Activated CD4-positive, alpha-beta T cell treated with anti-CD3 and anti-CD28 coated beads for 48 hours (primary cell): ENCODE results near the gene SUGT1.

Source experiments
- DNase-seq: peaks from one replicate; pipeline ENCODE4 v3.0.0-alpha.2; 2020

The SUGT1 gene

DNA sequence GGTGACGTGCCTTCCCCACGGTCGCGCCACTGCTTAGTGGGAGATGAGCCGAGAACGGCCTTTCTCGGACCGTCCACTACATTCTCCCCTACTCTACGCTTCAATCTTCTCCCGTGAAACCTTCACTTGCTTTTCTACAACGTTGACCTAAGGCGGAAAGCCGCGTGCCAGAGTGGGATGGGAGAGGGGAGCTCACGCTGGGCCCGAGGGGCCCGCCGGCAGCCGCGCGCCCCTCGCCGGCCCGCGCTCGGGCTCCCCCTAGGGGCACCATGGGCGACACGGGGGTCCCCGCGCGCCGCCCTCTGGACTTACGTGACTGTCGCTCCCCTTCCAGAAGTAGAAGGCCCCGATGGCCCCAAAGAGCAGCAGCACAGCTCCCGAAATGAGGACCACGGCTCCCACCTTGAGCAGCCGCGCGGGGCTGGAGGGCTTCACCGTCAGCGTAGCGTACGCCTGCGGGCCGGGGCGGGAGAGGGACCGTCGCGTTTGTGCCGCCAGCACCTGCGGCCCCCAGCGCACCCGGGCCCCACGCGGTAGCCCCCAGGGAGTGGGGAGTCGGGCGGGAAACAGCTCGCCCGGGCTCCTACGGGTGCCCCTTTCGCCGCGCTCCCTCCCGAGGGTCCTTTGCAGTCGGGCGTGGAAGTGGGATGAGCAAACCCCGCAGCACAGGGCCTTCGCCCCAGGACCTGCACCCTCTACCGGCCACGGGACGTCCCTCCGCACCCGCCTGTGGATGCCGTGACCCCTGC lies 86.3 kb downstream of the SUGT1 start:
- peak; percentile 31 for DNase-seq

DNA sequence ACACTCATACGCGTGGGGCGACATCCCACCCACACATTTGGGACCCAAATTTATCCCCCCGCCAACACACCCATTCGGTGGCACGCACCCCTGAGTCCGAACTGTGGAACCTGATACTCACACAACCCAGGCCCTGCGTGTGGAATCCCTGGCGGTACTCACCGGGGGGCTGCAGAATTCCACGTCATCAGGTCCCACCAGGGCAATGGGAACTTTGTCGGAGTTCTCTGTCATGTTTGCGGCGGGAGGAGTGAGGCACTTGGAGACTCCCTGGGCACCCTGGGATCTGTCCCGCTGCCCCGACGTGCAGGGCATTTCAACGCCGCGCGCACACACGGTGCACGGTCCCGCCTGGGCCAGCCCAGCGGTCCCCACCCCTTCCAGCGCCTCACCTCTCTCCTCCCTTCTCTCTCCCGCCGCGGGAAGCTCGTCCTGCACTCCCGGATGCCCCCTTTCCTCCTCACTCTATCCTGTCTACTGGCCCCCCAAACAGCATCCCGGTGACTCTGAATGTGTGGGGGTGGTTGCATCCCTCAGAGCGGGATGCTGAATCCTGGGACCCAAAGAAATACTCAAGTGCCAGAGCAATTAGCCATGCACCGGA lies 86.9 kb downstream of the SUGT1 start, which contains the start of gene CNMD:
TSS of gene CNMD (minus strand) at position 353 of the 604 bp plus-strand sequence. CDS start at position 234, 119 bp downstream.
- no peak for DNase-seq

- no peak for DNase-seq
These were observed 90.9 kb downstream of the SUGT1 start for GRCh38 chr13:52743569-52743968.

GRCh38 chr13:52743988-52744387 lies 91.4 kb downstream of the SUGT1 start:
- no peak for DNase-seq

- DNase-seq: no peak
These were observed 92.3 kb downstream of the SUGT1 start for GRCh38 chr13:52744842-52745375.

GRCh38 chr13:52746141-52746540 lies 93.5 kb downstream of the SUGT1 start:
- DNase-seq: no peak

- no peak for DNase-seq
These were observed 96.8 kb downstream of the SUGT1 start for GRCh38 chr13:52749419-52749818.
